Prostate gland (tissue), 2 donors: ENCODE data around the gene TRAPPC6A. TPM values are rescaled to one million over a fixed set of nuclear protein-coding genes. Genes with fewer than 3 reads are reported as not detected.

ENCODE experiments used
- DNase-seq: peaks from one replicate; pipeline ENCODE4 v3.0.0-alpha.2; 2019; ENCODE audit warnings: low spot score
- H3K27ac ChIP-seq, 2 donors: fragments of 200-600 bp; sonication (generic); 2 replicates each; pipeline ENCODE4 v1.5.1; 2017 to 2019
- H3K27me3 ChIP-seq: fragments of 200-600 bp; sonication (generic); replicated peaks from 2 replicates; pipeline ENCODE4 v1.5.1; 2019; ENCODE audit not compliant: insufficient read depth
- H3K36me3 ChIP-seq, 2 donors: fragments of 200-600 bp; sonication (generic); 1 replicate in 1 of 2; 2 replicates in 1 of 2; pipeline versions ENCODE4 v1.5.1 to v1.8.1; 2017 to 2019
- H3K4me1 ChIP-seq: fragments of 200-600 bp; sonication (generic); replicated peaks from 2 replicates; pipeline ENCODE4 v1.5.1; 2019
- H3K4me3 ChIP-seq, 2 donors: fragments of 200-600 bp; sonication (generic); 2 replicates each; pipeline ENCODE4 v1.5.1; 2017 to 2019
- H3K9me3 ChIP-seq: fragments of 200-600 bp; sonication (generic); 2 replicates; pipeline ENCODE4 v1.5.1; 2017
- CTCF ChIP-seq, 4 experiments: fragments of 200-600 bp in 2 of 4; fragments of 450-650 bp in 2 of 4; sonication (generic) in 2 of 4; IDR thresholded peaks; 1 replicate in 3 of 4; 2 replicates in 1 of 4; pipeline ENCODE4 v1.5.1; 2016 to 2019; ENCODE audit warnings: antibody characterized with exemption in 4 of 4, mild to moderate bottlenecking in 2 of 4, moderate library complexity in 2 of 4
- POLR2A ChIP-seq: fragments of 450-650 bp; IDR thresholded peaks from one replicate; pipeline ENCODE4 v1.6.1; 2016; ENCODE audit warnings: antibody characterized with exemption, mild to moderate bottlenecking
- POLR2AphosphoS5 ChIP-seq: sonication (generic); formaldehyde crosslinking; IDR thresholded peaks from one replicate; pipeline ENCODE4 v1.6.1; 2017; ENCODE audit warnings: antibody characterized with exemption
- WGBS: methylation state at CpG from one replicate; pipeline ENCODE4 v1.1.5; 2018; 5-methylcytosine and 5-hydroxymethylcytosine counted together
- intact Hi-C: fragments of 100-400 bp; cut with DNase I; formaldehyde crosslinking; loops from one replicate; pipeline ENCODE4 v1.14.2; 2022
- total RNA-seq, 2 donors: library from RNA; depleted of rRNA; stranded (reverse); fragments of >200 nt; gene quantifications; one replicate each; pipeline ENCODE4 v1.1.0, GENCODE V29; 2016

The TRAPPC6A gene
- total RNA-seq, 2 donors from 2014 or later: 57.0 to 80.4 TPM

GRCh38 chr19:45126654-45127053 is 51.4 kb downstream of the TRAPPC6A start:
- WGBS: 88% methylated on average over 7 of the region's 7 CpGs

GRCh38 chr19:45125975-45126493 is 52.0 kb downstream of the TRAPPC6A start:
- TF ChIP-seq CTCF (IDR thresholded peaks at IDR 0.05) (peak; percentile 25 to 77 (median 60)), POLR2A (no peak), POLR2AphosphoS5 (peak; percentile 30)
- 59% methylated on average over 12 of the region's 12 CpGs for WGBS
- peak; percentile 60 for DNase-seq
- H3K4me1 ChIP-seq: peaks cover 9% of the 10 kb centered on the region
- H3K27ac ChIP-seq: no peak overlapping the region
- no peaks in the 10 kb centered on the region for H3K9me3 ChIP-seq
- H3K4me3 ChIP-seq: no peak overlapping the region
- no peaks in the 10 kb centered on the region for H3K27me3 ChIP-seq
- intact Hi-C loops: no loop called here
- no peaks in the 10 kb centered on the region for H3K36me3 ChIP-seq

More at GRCh38 chr19:45126654-45127053, 51.4 kb downstream of the TRAPPC6A start:
- TF ChIP-seq POLR2AphosphoS5 (no peak), CTCF (IDR thresholded peaks at IDR 0.05) (no peak), POLR2A (no peak)
- H3K36me3 ChIP-seq: no peaks in the 10 kb centered on the region
- peaks cover 9% of the 10 kb centered on the region for H3K4me1 ChIP-seq
- H3K27me3 ChIP-seq: no peaks in the 10 kb centered on the region
- DNase-seq: no peak
- no peak overlapping the region for H3K27ac ChIP-seq
- H3K4me3 ChIP-seq: no peak overlapping the region
- no peaks in the 10 kb centered on the region for H3K9me3 ChIP-seq
- intact Hi-C loops: no loop called here

- intact Hi-C loops: no loop called here
- Histone ChIP-seq H3K36me3 (no peaks in the 10 kb centered on the region), H3K4me1 (peaks cover 9% of the 10 kb centered on the region), H3K27ac (no peak overlapping the region), H3K9me3 (no peaks in the 10 kb centered on the region), H3K4me3 (no peak overlapping the region), H3K27me3 (no peaks in the 10 kb centered on the region)
- no peak for DNase-seq
- 96% methylated on average over 9 of the region's 9 CpGs for WGBS
- TF ChIP-seq POLR2A: no peak
- TF ChIP-seq POLR2AphosphoS5: no peak
- TF ChIP-seq CTCF (IDR thresholded peaks at IDR 0.05): no peak
Observed at GRCh38 chr19:45125360-45125759, 52.7 kb downstream of the TRAPPC6A start.

GRCh38 chr19:45124021-45124420 is 54.0 kb downstream of the TRAPPC6A start:
- Histone ChIP-seq H3K36me3 (no peaks in the 10 kb centered on the region), H3K9me3 (no peaks in the 10 kb centered on the region), H3K27ac (no peak overlapping the region), H3K4me3 (no peak overlapping the region), H3K27me3 (no peaks in the 10 kb centered on the region), H3K4me1 (peaks cover 9% of the 10 kb centered on the region)
- TF ChIP-seq POLR2A: no peak
- TF ChIP-seq POLR2AphosphoS5: no peak
- TF ChIP-seq CTCF (IDR thresholded peaks at IDR 0.05): no peak
- WGBS: 69% methylated on average over 6 of the region's 6 CpGs
- DNase-seq: no peak
- intact Hi-C loops: no loop called here

- no peak overlapping the region for H3K27ac ChIP-seq
- WGBS: 36% methylated on average over 9 of the region's 9 CpGs
- intact Hi-C loops: no loop called here
- H3K36me3 ChIP-seq: no peaks in the 10 kb centered on the region
- no peaks in the 10 kb centered on the region for H3K27me3 ChIP-seq
- TF ChIP-seq POLR2AphosphoS5 (peak; percentile 56), CTCF (IDR thresholded peaks at IDR 0.05) (no peak)
- no peaks in the 10 kb centered on the region for H3K9me3 ChIP-seq
- DNase-seq: peak; percentile 72
- H3K4me1 ChIP-seq: peaks cover 9% of the 10 kb centered on the region
- H3K4me3 ChIP-seq: no peak overlapping the region
Observed at GRCh38 chr19:45123440-45123850, 54.6 kb downstream of the TRAPPC6A start.
